PC-9 (cell line): Measurements from ENCODE around the gene TGDS.

Experiments
- EZH2 ChIP-seq: fragments of 200-600 bp; sonication (generic); IDR thresholded peaks from 2 replicates; pipeline ENCODE4 v1.8.0; 2017; ENCODE audit warnings: antibody characterized with exemption, low read depth
- TF ChIP-seq, protein P1 (sequence below): fragments of 200-600 bp; sonication (generic); conservative IDR thresholded peaks from 2 replicates; pipeline ENCODE4 v1.6.1; 2017; ENCODE audit warnings: mixed run types, antibody characterized with exemption, mild to moderate bottlenecking, moderate library complexity

DNA sequence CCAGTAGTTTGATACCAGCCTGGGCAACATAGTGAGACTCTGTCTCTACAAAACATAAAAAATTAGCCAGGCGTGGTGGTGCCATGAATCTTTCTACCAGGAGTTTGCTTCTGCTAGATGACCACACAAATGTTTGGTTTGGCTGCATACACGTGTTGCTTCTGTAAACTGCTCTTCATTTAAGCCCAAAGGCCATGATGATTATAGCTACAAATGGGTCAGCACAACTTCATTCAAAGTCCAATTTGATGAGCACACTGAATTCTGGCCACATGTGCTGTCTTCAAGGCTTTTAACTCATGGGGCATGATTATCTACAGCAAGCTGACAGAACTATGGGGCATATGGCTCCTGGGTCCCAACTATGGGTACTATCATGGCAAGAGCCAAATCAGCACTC is 70.2 kb downstream of the TGDS start:
- TF ChIP-seq, protein P1, sequence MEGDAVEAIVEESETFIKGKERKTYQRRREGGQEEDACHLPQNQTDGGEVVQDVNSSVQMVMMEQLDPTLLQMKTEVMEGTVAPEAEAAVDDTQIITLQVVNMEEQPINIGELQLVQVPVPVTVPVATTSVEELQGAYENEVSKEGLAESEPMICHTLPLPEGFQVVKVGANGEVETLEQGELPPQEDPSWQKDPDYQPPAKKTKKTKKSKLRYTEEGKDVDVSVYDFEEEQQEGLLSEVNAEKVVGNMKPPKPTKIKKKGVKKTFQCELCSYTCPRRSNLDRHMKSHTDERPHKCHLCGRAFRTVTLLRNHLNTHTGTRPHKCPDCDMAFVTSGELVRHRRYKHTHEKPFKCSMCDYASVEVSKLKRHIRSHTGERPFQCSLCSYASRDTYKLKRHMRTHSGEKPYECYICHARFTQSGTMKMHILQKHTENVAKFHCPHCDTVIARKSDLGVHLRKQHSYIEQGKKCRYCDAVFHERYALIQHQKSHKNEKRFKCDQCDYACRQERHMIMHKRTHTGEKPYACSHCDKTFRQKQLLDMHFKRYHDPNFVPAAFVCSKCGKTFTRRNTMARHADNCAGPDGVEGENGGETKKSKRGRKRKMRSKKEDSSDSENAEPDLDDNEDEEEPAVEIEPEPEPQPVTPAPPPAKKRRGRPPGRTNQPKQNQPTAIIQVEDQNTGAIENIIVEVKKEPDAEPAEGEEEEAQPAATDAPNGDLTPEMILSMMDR: no peak
- no peak for TF ChIP-seq EZH2
